IMR-90 (cell line): Measurements from ENCODE around the gene TRPC4. TPM values are rescaled to one million over a fixed set of nuclear protein-coding genes. Genes with fewer than 3 reads are reported as not detected.

Experiments used
- ATAC-seq: fragments of 200-7000 bp; cut with Tn5 transposase; 2 replicates; pipeline ENCODE4 v1.9.1; 2020; ENCODE audit warnings: low read depth, mild to moderate bottlenecking, moderate library complexity
- BruUV-seq: library from RNA; stranded (reverse); fragments of 400-500 nt; replicated peaks from 2 replicates; lab custom pipeline; 2021; lab: Mats Ljungman, UMichigan
- CTCF ChIA-PET: fragments of 300-600 bp; formaldehyde crosslinking; extraction: SDS; loops from one replicate; lab custom pipeline; 2021; ENCODE audit warnings: antibody characterized with exemption; lab: Yijun Ruan, JAX
- POLR2A ChIA-PET: fragments of 300-600 bp; sonication (Branson Sonifier 250); formaldehyde crosslinking; loops from one replicate; lab custom pipeline; 2022; ENCODE audit warnings: antibody characterized with exemption; ENCODE audit not compliant: unreplicated experiment; lab: Charles Lee
- DNase-seq: peaks from one replicate; pipeline ENCODE4 v3.0.0; 2013
- H2AFZ ChIP-seq: replicated peaks from 2 replicates; pipeline ENCODE3; 2013; ENCODE audit warnings: low read length, mild to moderate bottlenecking; ENCODE audit not compliant: poor library complexity
- H2AK5ac ChIP-seq: 2 replicates; pipeline ENCODE4 v1.6.1; 2013; ENCODE audit warnings: low read depth, low read length, inconsistent platforms
- H2AK9ac ChIP-seq: replicated peaks from 2 replicates; pipeline ENCODE3; 2013; ENCODE audit warnings: mild to moderate bottlenecking, low read depth, low read length, moderate library complexity; ENCODE audit not compliant: poor library complexity
- H2BK120ac ChIP-seq: 2 replicates; pipeline ENCODE4 v1.6.1; 2013; ENCODE audit warnings: low read depth, low read length, inconsistent platforms
- H2BK15ac ChIP-seq: 3 replicates; pipeline ENCODE4 v1.6.1; 2013; ENCODE audit warnings: low read depth, low read length, inconsistent platforms
- H2BK20ac ChIP-seq: 2 replicates; pipeline ENCODE4 v1.6.1; 2013; ENCODE audit warnings: low read depth, mild to moderate bottlenecking, inconsistent platforms, low read length, moderate library complexity
- H2BK5ac ChIP-seq: 2 replicates; pipeline ENCODE4 v1.6.1; 2013; ENCODE audit warnings: mild to moderate bottlenecking, low read depth, low read length, inconsistent platforms; ENCODE audit not compliant: poor library complexity, severe bottlenecking
- H3K14ac ChIP-seq: replicated peaks from 2 replicates; pipeline ENCODE4 v1.6.1; 2013; ENCODE audit warnings: low read depth, low read length, inconsistent platforms
- H3K18ac ChIP-seq: 2 replicates; pipeline ENCODE4 v1.6.1; 2013; ENCODE audit warnings: low read depth, low read length, control low read depth
- H3K23ac ChIP-seq: 2 replicates; pipeline ENCODE4 v1.6.1; 2013; ENCODE audit warnings: low read depth, low read length, inconsistent platforms
- H3K27ac ChIP-seq: 2 replicates; pipeline ENCODE4 v1.5.1; 2013; ENCODE audit warnings: mild to moderate bottlenecking, control low read depth, low read length; ENCODE audit not compliant: insufficient read depth
- H3K27me3 ChIP-seq: 2 replicates; pipeline ENCODE4 v1.6.1; 2013; ENCODE audit warnings: low read length; ENCODE audit not compliant: control insufficient read depth, insufficient read depth
- H3K36me3 ChIP-seq: 2 replicates; pipeline ENCODE4 v1.6.1; 2013; ENCODE audit warnings: low read length, mixed read lengths; ENCODE audit not compliant: control insufficient read depth, insufficient read depth
- H3K4ac ChIP-seq: 2 replicates; pipeline ENCODE4 v1.6.1; 2013; ENCODE audit warnings: low read depth, low read length, inconsistent platforms
- H3K4me1 ChIP-seq: 2 replicates; pipeline ENCODE4 v1.6.1; 2013; ENCODE audit warnings: low read length, mixed read lengths; ENCODE audit not compliant: control insufficient read depth, insufficient read depth
- H3K4me2 ChIP-seq: 2 replicates; pipeline ENCODE4 v1.6.1; 2013; ENCODE audit warnings: low read depth, mild to moderate bottlenecking, control low read depth, low read length, moderate library complexity
- H3K4me3 ChIP-seq: 2 replicates; pipeline ENCODE4 v1.5.1; 2013; ENCODE audit warnings: low read depth, mild to moderate bottlenecking, control low read depth, low read length, moderate library complexity; ENCODE audit not compliant: insufficient read depth
- H3K56ac ChIP-seq: 2 replicates; pipeline ENCODE4 v1.6.1; 2013; ENCODE audit warnings: low read length, inconsistent platforms; ENCODE audit not compliant: insufficient read depth; ENCODE audit errors: extremely low read depth
- H3K79me1 ChIP-seq, 2 experiments: 2 replicates each; pipeline ENCODE4 v1.6.1; 2013; ENCODE audit warnings: low read length in 2 of 2, inconsistent platforms in 1 of 2, low read depth in 1 of 2
- H3K9ac ChIP-seq: 2 replicates; pipeline ENCODE4 v1.6.1; 2013; ENCODE audit warnings: low read depth, low read length, control low read depth
- H3K9me1 ChIP-seq: 2 replicates; pipeline ENCODE4 v1.6.1; 2013; ENCODE audit warnings: low read length, inconsistent platforms; ENCODE audit not compliant: insufficient read depth
- H3K9me3 ChIP-seq: 2 replicates; pipeline ENCODE4 v1.6.1; 2013; ENCODE audit warnings: low read length; ENCODE audit not compliant: control insufficient read depth, insufficient read depth
- H4K20me1 ChIP-seq: 2 replicates; pipeline ENCODE4 v1.6.1; 2013; ENCODE audit warnings: low read length, inconsistent platforms; ENCODE audit not compliant: insufficient read depth
- H4K5ac ChIP-seq: 2 replicates; pipeline ENCODE4 v1.6.1; 2013; ENCODE audit warnings: mild to moderate bottlenecking, low read depth, low read length, control low read depth
- H4K8ac ChIP-seq, 2 experiments: 2 replicates each; pipeline ENCODE4 v1.6.1; 2013; ENCODE audit warnings: low read depth in 2 of 2, low read length in 2 of 2, control low read depth in 1 of 2, inconsistent platforms in 1 of 2
- H4K91ac ChIP-seq: 2 replicates; pipeline ENCODE4 v1.6.1; 2013; ENCODE audit warnings: low read depth, low read length, inconsistent platforms; ENCODE audit not compliant: insufficient read depth
- BHLHE40 ChIP-seq: fragments of 150-350 bp; IDR thresholded peaks from 2 replicates; pipeline ENCODE4 v1.6.1; 2016; ENCODE audit warnings: mild to moderate bottlenecking, low read depth, low read length
- CHD1 ChIP-seq: IDR thresholded peaks from 2 replicates; pipeline ENCODE4 v1.6.1; 2012; ENCODE audit warnings: low read depth, low read length, improper control_type of control experiment
- FOS ChIP-seq: fragments of 150-350 bp; IDR thresholded peaks from 2 replicates; pipeline ENCODE4 v1.6.1; 2016; ENCODE audit warnings: low read depth, low read length
- MAFK ChIP-seq: IDR thresholded peaks from 2 replicates; pipeline ENCODE4 v1.6.1; 2012; ENCODE audit warnings: low read depth, low read length, improper control_type of control experiment
- MAZ ChIP-seq: IDR thresholded peaks from 2 replicates; pipeline ENCODE4 v1.6.1; 2012; ENCODE audit warnings: low read depth, mild to moderate bottlenecking, low read length, improper control_type of control experiment, moderate library complexity, borderline replicate concordance
- MXI1 ChIP-seq: IDR thresholded peaks from 2 replicates; pipeline ENCODE4 v1.6.1; 2012; ENCODE audit warnings: low read depth, mild to moderate bottlenecking, low read length, moderate library complexity, borderline replicate concordance
- POLR2A ChIP-seq: IDR thresholded peaks from 2 replicates; pipeline ENCODE4 v1.6.1; 2012; ENCODE audit warnings: mild to moderate bottlenecking, low read depth, low read length
- RAD21 ChIP-seq: IDR thresholded peaks from 2 replicates; pipeline ENCODE4 v1.6.1; 2012; ENCODE audit warnings: low read length, improper control_type of control experiment
- RCOR1 ChIP-seq: IDR thresholded peaks from 2 replicates; pipeline ENCODE4 v1.6.1; 2012; ENCODE audit warnings: mild to moderate bottlenecking, low read length, improper control_type of control experiment; ENCODE audit not compliant: insufficient replicate concordance
- RFX5 ChIP-seq: IDR thresholded peaks from 2 replicates; pipeline ENCODE4 v1.8.0; 2012; ENCODE audit warnings: low read depth, mild to moderate bottlenecking, low read length, moderate library complexity
- SMC3 ChIP-seq: fragments of 150-350 bp; IDR thresholded peaks from 2 replicates; pipeline ENCODE4 v1.6.1; 2016; ENCODE audit warnings: low read depth, mild to moderate bottlenecking, antibody characterized with exemption, low read length, moderate library complexity
- WGBS, 2 experiments: methylation state at CpG; one replicate each; pipeline versions ENCODE4 v1.1.5 to v1.1.7; 2013; ENCODE audit warnings: missing lambda C conversion rate in 2 of 2; ENCODE audit not compliant: insufficient read length in 1 of 2; ENCODE audit errors: extremely low coverage in 2 of 2; 5-methylcytosine and 5-hydroxymethylcytosine counted together
- dilution Hi-C: fragments of 300-500 bp; cut with HindIII; formaldehyde crosslinking; loops from one replicate; pipeline ENCODE4 v1.14.3; 2018; ENCODE audit warnings: low sequenced_read_pairs; ENCODE audit not compliant: unreplicated experiment
- in situ Hi-C: fragments of 300-500 bp; cut with MboI; formaldehyde crosslinking; loops from 3 replicates; pipeline ENCODE4 v1.14.3; 2019; ENCODE audit warnings: low sequenced_read_pairs, inconsistent platforms, mixed read lengths
- intact Hi-C: fragments of 100-400 bp; cut with micrococcal nuclease; formaldehyde crosslinking; loops from 2 replicates; pipeline ENCODE4 v1.10.0; 2022
- polyA plus RNA-seq, 3 experiments: library from polyadenylated mRNA; depleted of rRNA; stranded (reverse); fragments of >200 nt; gene quantifications; 2 replicates each; pipeline ENCODE4 v1.2.3, GENCODE V29; 2012; ENCODE audit warnings: low replicate concordance in 1 of 3
- total RNA-seq: library from RNA; depleted of rRNA; stranded (reverse); fragments of >200 nt; gene quantifications from 2 replicates; pipeline ENCODE4 v1.2.3, GENCODE V29; 2012
- TF ChIP-seq, protein P1 (sequence below): fragments of 150-350 bp; IDR thresholded peaks from 2 replicates; pipeline ENCODE4 v1.6.1; 2017; ENCODE audit warnings: mild to moderate bottlenecking, antibody characterized with exemption, low read length, low read depth
- TF ChIP-seq, protein P2 (sequence below): conservative IDR thresholded peaks from 2 replicates; pipeline ENCODE4 v1.5.1; 2012; ENCODE audit warnings: mild to moderate bottlenecking, low read depth, low read length, improper control_type of control experiment
- TF ChIP-seq, protein P3 (sequence below): fragments of 150-350 bp; IDR thresholded peaks from 2 replicates; pipeline ENCODE4 v1.6.1; 2016; ENCODE audit warnings: low read depth, mild to moderate bottlenecking, low read length, moderate library complexity, borderline replicate concordance

Gene TRPC4
- total and polyA plus RNA-seq, 2 of the 4 experiments (the other 2 are of a cell fraction) = 1.9 to 5.2 TPM

DNA sequence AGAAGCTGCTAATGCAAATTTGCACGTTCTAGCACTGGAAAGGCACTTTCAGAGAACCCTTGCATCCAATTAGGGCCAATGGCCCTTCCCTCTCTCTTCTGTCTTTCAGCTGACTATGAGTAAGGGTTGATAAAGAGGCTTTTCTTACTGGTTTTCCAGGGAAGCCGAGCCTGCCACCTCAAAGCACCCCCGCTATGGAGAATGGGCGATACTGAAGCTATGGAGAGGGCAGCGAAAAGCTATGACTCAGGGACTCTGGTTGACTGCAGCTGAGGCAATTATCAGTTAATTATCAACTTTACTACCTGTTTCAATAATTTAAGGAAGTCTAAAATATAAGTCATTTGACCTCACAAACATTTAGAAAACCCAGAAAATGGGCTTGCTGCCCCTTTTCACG is 115.8 kb downstream of the TRPC4 start:
- Histone ChIP-seq H3K4me2 (no peak overlapping the region), H4K8ac (no peak overlapping the region), H4K5ac (0 out of 2 replicates have a peak overlapping the region, but pooled peaks have one; percentile 17), H3K4ac (no peak overlapping the region), H3K9me1 (no peaks in the 10 kb centered on the region), H2AK9ac (no peak overlapping the region), H3K9ac (no peak overlapping the region), H3K14ac (no peak overlapping the region), H3K23ac (no peak overlapping the region), H2AFZ (no peak overlapping the region), H2BK120ac (no peak overlapping the region), H3K4me1 (peaks cover 2% of the 10 kb centered on the region; the same call in 1 of the 2 replicates), H3K27ac (no peak overlapping the region), H3K56ac (no peak overlapping the region), H4K91ac (no peak overlapping the region), H2AK5ac (no peak overlapping the region), H3K79me1 (no peaks in the 10 kb centered on the region), H2BK20ac (no peak overlapping the region), H2BK15ac (no peak overlapping the region), H3K4me3 (no peak overlapping the region), H2BK5ac (no peak overlapping the region), H4K20me1 (no peaks in the 10 kb centered on the region), H3K36me3 (no peaks in the 10 kb centered on the region), H3K18ac (no peak overlapping the region), H3K9me3 (no peaks in the 10 kb centered on the region), H3K27me3 (no peaks in the 10 kb centered on the region)
- ChIA-PET CTCF (no interaction called here), POLR2A (no interaction called here)
- DNase-seq = no peak
- no CpG with 5 or more reads among the region's 6 CpGs for WGBS, 2 experiments
- dilution Hi-C loops (no loop called here), intact Hi-C loops (no loop called here), in situ Hi-C loops (no loop called here)
- BruUV-seq = no TSS peak
- no peak for ATAC-seq
- TF ChIP-seq, protein P1, sequence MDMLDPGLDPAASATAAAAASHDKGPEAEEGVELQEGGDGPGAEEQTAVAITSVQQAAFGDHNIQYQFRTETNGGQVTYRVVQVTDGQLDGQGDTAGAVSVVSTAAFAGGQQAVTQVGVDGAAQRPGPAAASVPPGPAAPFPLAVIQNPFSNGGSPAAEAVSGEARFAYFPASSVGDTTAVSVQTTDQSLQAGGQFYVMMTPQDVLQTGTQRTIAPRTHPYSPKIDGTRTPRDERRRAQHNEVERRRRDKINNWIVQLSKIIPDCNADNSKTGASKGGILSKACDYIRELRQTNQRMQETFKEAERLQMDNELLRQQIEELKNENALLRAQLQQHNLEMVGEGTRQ = no peak
- TF ChIP-seq, protein P2, sequence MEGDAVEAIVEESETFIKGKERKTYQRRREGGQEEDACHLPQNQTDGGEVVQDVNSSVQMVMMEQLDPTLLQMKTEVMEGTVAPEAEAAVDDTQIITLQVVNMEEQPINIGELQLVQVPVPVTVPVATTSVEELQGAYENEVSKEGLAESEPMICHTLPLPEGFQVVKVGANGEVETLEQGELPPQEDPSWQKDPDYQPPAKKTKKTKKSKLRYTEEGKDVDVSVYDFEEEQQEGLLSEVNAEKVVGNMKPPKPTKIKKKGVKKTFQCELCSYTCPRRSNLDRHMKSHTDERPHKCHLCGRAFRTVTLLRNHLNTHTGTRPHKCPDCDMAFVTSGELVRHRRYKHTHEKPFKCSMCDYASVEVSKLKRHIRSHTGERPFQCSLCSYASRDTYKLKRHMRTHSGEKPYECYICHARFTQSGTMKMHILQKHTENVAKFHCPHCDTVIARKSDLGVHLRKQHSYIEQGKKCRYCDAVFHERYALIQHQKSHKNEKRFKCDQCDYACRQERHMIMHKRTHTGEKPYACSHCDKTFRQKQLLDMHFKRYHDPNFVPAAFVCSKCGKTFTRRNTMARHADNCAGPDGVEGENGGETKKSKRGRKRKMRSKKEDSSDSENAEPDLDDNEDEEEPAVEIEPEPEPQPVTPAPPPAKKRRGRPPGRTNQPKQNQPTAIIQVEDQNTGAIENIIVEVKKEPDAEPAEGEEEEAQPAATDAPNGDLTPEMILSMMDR = no peak
- no peak for TF ChIP-seq BHLHE40
- TF ChIP-seq FOS = no peak
- TF ChIP-seq RCOR1 = no peak
- TF ChIP-seq CHD1 = no peak
- TF ChIP-seq MAZ = no peak
- TF ChIP-seq RFX5 = no peak
- TF ChIP-seq RAD21 = no peak
- TF ChIP-seq SMC3 = no peak
- TF ChIP-seq MAFK = no peak
- no peak for TF ChIP-seq MXI1
- TF ChIP-seq POLR2A = no peak
- TF ChIP-seq, protein P3, sequence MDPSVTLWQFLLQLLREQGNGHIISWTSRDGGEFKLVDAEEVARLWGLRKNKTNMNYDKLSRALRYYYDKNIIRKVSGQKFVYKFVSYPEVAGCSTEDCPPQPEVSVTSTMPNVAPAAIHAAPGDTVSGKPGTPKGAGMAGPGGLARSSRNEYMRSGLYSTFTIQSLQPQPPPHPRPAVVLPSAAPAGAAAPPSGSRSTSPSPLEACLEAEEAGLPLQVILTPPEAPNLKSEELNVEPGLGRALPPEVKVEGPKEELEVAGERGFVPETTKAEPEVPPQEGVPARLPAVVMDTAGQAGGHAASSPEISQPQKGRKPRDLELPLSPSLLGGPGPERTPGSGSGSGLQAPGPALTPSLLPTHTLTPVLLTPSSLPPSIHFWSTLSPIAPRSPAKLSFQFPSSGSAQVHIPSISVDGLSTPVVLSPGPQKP = no peak
